ENCODE measurements around the gene ARPC2.

The ARPC2 gene

DNA sequence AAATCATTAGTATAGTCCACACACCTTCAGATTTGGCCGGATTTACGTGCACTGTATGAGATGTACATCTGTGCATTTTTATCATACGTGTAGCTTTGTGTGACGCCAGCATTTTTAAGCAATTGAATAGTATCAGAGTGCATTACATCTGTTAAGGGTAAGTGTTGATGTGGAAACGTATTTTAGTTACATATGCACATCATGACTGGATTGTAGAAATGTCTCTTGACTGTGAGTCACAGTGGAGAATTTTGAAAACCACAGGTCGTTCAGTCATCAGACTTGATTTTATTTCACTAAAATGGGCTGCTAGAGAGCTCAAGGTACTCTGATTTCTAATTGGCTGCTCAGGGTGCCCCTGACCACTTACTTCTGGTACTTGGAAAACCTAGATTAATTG is 38.5 kb downstream of the ARPC2 start:
- DNase-seq (ENCODE audit: low read depth): no peak

DNA sequence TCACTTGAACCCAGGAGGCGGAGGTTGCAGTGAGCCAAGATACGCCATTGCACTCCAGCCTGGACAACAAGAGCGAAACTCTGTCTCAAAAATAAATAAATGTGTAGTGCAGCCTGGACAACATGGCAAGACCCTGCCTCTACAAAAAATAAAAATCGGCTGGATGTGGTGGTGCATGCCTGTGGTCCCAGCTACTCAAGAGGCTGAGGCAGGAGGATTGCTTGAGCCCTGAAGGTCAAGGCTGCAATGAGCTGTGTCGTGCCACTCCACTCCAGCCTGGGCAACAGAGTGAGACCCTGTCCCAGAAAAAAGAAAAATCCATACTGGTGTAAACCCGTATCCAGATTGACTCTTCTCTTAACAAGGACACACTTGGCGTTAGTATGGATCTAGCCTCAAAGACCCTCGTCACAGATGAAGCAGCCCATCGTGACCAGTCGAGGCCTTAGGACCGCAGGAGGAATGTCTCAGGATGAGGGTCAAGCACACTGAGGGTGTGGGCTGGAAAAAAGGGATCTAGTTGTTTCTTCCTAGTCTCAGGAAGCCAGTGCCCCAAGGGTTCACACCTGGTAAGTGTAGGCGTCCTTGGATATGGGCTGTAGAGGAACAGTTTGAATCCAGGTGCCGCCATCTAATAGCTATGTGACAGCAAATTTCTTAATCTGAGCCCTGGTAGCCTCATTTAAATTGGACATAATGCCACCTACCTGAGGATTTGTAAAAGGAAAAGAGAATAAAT is 39.8 kb downstream of the ARPC2 start:
- DNase-seq (ENCODE audit: low read depth): no peak

DNA sequence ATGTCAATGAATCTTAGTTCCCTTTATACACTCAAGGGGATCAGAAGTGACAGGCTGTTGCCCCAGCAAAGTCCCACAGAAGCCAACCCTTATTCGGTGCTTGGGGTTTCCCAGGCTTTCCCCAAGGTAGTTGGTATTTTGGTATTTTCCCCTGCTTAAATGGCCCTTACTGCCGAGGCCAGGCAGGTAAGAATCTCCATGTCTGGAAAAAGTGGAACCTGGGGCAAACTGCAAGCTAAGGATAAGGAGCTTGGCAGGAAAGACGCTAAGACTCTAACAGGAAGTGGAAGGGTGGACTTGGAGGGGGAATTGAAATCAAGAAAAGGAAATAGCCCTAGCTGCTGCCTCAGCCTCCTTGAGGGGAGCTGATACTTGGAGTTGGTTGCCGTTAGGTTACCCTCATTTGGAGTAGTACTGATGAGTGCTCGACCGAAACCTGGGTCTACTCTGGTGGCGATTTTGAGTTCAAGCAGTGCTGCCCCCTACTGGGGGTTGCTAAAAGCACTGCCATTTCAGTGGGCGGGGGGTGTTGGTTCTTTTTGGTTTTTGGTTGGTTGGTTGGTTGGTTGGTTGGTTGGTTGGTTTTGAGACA is 40.5 kb downstream of the ARPC2 start:
- no peak for DNase-seq (ENCODE audit: low read depth)

DNA sequence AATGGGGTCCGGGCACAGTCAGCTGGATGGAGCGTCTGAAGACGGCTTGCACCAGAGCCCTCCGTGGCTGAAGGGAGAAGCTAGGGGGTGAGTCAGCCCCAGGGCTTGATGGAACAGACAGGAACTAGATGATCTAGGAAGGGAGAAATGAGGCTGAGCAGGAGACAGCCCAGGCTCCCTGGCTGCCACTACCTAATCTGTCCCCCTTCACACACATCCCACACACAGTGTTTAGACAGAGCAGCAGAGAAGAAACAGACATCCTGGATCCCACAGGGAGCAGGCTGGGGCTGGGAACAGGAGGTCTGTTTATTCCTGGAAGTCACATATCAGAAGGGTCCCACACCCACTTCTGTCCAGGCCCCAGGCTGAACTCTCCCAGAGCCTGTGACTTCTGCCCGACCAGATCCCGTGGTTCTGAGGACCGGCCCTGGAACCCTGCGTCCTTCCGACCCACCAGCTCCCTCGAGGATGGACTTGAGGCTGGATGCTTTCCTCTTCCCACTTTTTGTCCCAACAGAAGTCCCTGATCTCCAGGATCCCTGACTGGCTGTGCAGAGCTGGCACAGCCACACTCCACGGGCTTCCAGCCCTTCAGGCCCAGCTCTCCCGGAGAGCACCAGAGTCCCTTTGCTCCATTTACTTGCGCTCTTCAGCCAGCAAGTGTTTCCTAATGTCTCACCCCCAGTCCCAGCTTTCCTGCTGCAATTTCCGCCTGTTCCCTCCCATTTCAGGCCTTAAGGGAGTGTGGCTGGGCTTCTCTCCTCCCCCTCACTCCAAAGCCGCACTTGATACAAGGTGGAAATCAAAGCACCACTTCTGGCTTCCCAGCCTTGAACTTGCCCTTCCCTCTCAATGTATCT is 42.3 kb downstream of the ARPC2 start:
- DNase-seq (ENCODE audit: low read depth): no peak

DNA sequence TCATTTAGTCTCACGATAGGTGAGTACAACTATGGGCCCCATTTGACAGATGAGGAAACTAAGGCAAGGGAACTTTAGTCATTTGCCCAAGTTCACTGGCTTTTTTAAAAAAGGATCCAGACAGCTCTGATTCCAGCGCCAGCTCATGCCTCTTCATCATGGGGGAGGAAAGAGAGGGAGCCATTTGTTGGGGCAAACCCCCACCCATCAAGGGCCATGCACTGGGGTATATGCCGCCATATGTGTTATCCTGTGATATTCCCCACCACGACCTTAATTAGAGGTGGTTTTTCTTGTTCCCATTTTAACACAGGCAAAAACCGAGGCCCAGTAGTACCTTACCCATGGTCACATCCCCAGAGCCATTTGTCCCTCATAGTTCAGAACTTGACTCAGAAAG is 43.2 kb downstream of the ARPC2 start:
- DNase-seq (ENCODE audit: low read depth): no peak

DNA sequence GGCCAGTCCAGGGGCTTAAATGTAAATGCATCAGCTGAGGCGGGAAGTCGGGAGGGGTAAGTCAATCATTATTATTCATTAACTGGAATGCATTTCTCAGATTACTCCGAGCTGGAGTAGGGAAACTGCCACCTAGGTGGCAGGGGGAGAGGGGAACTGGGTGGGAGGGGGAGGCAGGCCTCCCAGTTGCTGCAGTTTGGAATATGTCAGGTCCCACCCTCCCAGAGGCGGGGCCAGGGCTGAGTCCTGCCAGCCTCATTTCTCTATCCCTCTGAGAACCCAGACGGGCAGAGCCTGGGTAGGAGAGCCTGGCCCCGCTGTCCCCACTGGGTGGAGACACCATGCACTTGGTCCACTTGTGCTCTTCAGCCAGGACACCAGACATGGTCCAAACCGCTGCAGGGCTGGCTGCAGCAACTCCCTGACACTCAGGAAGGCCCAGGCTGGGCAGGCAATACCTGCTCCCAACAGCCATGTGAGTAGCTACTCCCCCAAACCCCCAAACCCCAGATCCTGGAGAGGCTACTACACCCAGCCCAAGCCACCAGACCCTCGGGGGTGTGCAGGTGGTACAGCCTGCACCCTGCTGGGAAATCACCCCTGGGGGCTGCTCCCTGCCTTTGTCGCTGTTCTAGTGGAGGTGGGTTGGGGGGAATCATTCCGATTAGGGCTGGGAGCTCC is 43.9 kb downstream of the ARPC2 start, which contains the start of gene GPBAR1:
Gene GPBAR1, plus strand, starts transcription at position 274 of the 681 bp plus-strand sequence. CDS start 1,710 bp downstream, outside the sequence.
- no peak for DNase-seq (ENCODE audit: low read depth)

DNA sequence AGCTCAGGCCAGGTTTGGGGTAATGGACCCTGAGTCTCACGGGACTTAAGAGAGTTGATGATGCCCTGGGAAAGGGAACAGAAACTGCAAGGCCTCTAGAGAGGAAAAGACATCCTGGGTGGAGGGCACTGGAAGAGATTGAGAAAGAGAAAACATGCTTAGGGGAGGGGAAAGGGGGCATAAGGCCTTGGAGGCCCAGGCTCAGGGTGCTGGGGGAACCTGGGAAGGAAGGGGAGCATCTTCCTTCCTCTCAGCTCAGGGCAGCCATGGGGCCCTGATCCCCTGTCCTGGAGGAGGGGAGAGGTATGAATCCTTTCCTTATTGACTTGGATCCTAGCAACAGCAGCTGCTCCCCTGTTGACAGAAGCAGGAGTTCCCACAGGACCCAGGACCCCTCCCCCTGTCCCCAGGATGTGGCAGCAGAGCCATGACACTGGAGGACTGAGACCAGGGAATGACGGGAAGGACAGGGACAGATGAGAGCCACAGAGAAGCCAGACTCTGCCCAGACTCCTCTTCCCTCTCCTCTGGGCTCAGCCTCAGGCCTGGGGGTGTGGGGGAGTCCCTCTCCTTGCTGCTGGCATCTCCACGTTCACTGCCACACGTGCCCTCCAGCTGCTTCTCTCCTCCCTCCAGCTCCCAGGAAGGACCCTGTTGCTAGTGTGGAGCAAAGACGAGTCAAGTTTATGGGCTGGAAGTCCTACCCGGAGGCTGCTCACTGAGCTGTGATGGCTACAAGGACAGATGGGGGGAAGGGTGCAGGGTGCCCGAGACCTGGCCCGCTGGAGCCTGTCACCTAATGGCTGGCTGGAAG is 44.6 kb downstream of the ARPC2 start:
- DNase-seq (ENCODE audit: low read depth): no peak

DNA sequence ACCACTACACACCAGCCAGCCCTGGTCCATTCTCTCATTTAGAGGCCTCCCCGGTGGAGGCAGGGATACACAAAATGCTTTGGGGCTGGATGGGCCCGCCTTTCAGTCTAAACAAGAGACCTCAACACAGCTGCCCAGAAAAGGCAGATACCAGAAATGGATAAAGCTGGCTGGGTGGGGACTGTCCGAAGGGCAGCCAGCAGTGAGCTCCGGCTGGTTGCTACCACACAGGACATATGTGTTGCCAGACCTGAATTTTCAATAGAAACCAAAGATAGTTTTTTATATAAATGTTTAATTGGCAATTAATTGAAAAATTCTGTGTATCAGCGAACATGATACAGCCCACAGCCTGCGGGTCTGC is 45.2 kb downstream of the ARPC2 start:
- no peak for DNase-seq (ENCODE audit: low read depth)

DNA sequence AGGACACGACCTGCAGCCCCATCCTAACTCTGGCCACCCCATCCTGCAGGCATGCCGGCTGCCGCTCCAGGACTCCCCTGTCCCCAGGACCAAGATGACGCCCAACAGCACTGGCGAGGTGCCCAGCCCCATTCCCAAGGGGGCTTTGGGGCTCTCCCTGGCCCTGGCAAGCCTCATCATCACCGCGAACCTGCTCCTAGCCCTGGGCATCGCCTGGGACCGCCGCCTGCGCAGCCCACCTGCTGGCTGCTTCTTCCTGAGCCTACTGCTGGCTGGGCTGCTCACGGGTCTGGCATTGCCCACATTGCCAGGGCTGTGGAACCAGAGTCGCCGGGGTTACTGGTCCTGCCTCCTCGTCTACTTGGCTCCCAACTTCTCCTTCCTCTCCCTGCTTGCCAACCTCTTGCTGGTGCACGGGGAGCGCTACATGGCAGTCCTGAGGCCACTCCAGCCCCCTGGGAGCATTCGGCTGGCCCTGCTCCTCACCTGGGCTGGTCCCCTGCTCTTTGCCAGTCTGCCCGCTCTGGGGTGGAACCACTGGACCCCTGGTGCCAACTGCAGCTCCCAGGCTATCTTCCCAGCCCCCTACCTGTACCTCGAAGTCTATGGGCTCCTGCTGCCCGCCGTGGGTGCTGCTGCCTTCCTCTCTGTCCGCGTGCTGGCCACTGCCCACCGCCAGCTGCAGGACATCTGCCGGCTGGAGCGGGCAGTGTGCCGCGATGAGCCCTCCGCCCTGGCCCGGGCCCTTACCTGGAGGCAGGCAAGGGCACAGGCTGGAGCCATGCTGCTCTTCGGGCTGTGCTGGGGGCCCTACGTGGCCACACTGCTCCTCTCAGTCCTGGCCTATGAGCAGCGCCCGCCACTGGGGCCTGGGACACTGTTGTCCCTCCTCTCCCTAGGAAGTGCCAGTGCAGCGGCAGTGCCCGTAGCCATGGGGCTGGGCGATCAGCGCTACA is 45.9 kb downstream of the ARPC2 start:
- no peak for DNase-seq (ENCODE audit: low read depth)

DNA sequence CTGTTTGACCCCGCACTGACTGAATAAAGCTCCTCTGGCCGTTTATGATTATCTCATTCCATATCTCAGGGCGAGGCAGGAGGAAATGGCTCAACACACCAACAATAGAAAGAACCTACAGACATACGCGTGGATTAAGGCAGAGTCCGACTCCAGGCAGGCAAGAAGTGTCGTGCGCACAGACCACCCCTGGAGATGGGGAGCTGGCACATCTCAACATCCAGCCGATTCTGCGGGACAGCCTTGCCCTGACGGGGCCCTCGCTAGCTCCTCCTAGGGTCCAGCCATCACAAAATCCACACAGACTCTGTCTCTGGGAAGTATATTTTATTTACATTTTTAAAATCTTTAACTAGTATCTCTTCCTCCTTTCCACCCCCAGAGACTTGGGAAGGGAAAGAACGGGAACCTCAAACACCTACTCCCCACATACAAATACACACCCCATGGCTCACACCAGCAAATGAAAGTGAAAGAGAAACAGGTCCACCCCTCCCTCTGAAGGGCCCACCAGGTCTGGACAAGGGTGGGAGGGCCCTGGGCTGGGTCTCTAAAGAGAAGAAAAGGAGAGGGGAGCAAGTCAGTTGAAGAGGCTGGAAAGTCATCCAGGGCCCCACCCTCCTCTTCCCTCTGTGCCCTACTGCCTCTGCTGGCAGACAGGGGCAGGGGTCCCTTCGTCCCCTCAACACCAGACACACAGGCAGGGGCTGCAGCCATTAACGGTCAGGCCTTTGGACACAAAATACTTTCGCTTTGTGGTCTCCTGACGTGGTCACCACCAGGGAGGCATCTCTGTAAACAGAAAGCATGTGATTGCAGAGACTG is 47.0 kb downstream of the ARPC2 start:
- no peak for DNase-seq (ENCODE audit: low read depth)

DNA sequence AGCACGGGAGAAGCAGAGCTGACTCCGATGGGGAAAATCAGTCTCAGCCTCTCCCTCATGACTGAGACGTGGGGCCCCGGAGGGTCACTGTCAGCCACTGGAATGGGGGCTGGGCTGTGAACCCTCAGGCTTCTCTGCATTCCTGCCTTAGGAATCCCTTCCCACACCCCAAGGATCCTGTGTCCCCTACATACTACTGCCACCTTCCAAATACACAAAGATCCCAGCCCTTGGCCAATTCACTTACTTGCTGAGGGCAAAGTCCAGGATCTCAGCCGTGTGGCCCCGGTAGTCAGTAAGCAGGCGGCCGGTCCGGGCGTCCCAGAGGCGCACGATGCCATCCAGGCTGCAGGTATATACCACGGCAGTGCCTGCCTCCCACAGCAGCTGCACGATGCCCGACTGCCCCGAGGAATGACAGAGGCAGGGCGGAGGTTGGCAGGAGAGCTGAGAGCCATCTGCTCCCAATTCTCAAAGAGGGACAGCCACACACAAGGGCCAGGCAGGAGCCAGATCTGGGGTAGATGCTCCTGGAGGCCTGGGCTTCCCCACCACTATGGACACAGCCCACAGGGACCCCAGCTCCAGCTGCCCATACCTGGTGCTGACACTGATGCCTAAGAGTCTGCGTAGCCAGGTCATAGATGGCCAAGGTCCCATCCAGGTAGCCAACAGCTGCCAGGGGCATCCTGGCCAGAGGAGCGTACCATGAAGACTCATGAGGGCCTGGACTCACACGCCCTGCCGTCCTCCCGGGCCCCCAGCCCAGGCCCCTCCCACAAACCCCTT is 48.0 kb downstream of the ARPC2 start:
- no peak for DNase-seq (ENCODE audit: low read depth)

DNA sequence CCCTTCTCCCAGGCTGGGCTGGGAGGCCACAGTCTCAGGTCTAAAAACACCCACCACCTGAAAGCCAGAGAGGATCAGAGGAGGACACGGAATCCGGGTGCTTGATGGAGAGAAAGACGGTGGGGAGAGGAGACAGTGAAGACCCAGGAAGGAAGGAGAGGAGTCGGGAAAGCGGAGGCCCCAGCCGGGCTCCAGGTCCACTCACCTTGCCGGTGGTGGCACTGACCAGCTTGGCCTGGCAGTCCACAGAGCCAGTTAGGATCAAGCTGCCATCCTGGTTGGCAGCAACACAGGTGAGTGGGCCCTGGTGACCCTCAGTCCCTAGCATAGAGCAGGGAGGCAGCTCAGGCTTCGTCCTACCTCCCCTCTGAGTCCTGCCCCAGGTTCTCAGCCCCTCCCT is 48.6 kb downstream of the ARPC2 start:
- no peak for DNase-seq (ENCODE audit: low read depth)

DNA sequence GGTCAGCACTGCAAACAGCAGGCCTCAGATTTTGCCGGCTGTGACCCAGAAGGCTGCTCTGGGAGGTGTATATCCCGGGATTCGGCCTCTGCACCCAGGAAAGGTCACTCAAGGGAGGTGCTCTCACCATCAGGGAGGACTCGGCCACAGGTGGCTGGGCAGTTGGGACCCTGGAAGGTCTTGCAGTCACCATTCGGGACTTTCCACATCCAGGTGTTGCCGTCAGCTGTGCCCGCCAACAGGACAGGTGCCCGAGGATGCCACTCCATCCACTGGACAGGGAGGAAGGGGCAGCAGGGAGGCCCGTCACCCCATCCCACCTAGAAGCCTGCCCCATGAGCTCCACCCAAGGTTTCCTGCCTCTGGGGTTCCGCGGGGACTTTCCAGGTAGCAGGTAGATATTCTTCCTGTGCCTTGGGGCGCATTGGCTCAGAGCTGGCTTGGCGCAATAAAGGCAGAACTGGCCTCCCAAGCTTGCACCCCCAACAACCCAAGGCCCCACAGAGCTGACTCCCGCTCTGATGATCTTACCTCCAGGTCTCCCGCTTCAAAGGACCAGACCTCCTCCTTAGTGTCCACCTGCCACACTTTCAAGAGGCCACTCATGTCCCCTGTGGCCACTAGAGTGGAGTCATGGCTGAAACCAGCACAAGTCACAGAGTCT is 49.5 kb downstream of the ARPC2 start:
- DNase-seq (ENCODE audit: low read depth): no peak

DNA sequence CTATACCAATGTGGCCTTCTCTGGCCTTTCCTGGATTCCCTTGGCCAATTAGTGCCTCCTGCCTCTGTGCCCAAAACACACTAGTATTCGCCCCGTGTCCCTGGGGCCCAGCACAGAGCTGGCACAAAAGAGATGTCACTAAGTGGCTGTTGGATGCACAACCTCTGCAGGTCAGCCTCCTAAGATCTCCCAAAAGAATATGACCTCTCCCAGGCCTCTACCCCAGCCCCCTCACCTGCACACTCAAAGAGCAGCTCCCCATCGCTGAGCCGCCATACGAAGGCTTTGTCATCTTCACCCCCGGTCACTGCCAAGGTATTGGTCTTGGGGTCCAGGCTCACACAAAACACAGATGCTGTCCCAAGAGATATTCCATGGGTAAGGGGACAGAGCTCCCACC is 50.3 kb downstream of the ARPC2 start:
- no peak for DNase-seq (ENCODE audit: low read depth)

DNA sequence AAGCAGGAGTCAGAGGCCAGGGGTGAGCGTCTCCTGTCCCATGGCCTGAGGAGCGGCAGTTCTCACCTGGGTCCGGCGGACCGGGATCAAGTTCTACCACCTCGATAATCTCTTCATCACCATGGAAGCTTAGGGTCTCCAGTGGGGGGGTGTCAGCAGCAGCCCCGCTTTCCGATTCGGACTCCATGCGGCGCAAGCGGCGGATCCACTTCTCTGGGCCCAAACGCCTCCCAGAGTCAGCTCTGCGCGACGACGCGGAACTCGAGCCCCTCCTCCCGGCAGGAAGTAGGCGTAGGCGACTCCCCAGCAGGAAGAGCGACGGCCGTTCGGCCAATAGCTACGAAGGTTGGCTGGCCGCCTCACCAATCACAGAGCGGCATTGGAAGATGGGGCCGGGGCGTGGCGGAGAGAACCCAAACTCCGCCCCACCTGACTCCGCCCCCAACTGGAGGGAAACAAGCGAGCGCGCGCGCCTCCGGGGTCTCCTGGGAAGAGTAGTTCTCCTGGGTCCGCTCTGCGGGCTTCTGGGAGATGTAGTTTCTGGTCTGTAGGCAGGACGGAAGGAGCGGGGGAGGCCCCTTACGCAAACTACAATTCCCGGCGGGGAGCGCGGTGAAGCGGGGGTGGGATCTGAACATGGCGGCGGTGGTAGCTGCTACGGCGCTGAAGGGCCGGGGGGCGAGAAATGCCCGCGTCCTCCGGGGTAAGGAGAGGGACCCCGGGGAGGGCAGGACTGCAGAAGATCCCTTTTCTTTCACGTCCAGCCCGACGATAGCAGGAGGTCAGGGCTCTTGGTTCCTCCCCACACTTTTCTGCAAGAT is 53.1 kb downstream of the ARPC2 start, which contains the start of the genes AAMP and PNKD:
Gene AAMP, minus strand, starts transcription at position 238 of the 821 bp plus-strand sequence. Its CDS starts 51 bp downstream, at position 187.
Gene PNKD, plus strand, starts transcription at position 620 of the 821 bp plus-strand sequence. Its CDS starts 17 bp downstream, at position 637.
- peak; percentile 99 for DNase-seq (ENCODE audit: low read depth)

DNA sequence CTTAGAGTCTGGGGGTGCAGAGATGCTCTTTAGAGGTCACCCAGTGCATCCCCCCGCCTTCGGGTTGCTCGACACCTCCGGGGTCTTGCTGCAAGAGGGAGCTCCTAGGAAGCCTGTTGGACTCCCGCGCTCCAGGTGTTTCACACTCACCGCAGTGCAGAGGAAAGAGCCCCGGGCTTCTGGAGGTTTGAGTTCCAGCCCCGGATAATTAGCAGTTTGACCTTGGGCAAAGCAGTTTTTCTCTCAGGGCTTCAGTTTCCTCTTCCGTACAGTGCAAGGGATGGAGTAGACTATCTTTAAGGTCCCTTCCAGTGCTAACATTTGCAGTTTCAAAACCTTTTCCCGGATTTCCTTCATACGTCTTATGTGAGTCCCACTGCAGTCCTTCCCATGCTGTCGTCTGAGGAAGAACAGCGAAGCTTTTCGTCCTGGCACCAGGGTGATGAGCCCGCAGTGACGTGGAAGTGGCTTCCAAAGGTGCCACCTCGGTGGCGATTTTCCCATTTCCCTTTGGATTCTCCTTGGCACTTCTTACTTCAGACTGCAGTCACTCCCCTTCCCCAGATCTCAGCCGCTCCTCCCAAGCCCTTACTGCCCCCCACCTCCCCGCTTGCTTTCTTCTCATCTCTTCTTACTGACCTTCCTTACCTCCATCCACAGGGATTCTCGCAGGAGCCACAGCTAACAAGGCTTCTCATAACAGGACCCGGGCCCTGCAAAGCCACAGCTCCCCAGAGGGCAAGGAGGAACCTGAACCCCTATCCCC is 53.9 kb downstream of the ARPC2 start:
- DNase-seq (ENCODE audit: low read depth): no peak
